Myocyte (in vitro differentiated cells): ENCODE results near the gene TRIM37. TPM values are rescaled to one million over a fixed set of nuclear protein-coding genes. Genes with fewer than 3 reads are reported as not detected.
A peak's percentile ranks its signal among the peaks of the same experiment; 100 is the strongest.
"Not testable (repeated sequence)": the region's sequence is repeated elsewhere in the genome, so short reads cannot be mapped to it uniquely, and the experiment has no call there.

Source experiments
- DNase-seq: peaks from one replicate; pipeline ENCODE4 v3.0.0-alpha.2; 2012; ENCODE audit warnings: low read depth
- total RNA-seq: library from RNA; depleted of rRNA; stranded (reverse); fragments of >200 nt; gene quantifications from 2 replicates; pipeline ENCODE4 v1.2.3, GENCODE V29; 2014

TRIM37 gene
- total RNA-seq, 1 donor from 2014 or later, result 75.0 TPM

GRCh38 chr17:58997756-58998553 is 108.7 kb downstream of the TRIM37 start:
- no peak for DNase-seq

DNA sequence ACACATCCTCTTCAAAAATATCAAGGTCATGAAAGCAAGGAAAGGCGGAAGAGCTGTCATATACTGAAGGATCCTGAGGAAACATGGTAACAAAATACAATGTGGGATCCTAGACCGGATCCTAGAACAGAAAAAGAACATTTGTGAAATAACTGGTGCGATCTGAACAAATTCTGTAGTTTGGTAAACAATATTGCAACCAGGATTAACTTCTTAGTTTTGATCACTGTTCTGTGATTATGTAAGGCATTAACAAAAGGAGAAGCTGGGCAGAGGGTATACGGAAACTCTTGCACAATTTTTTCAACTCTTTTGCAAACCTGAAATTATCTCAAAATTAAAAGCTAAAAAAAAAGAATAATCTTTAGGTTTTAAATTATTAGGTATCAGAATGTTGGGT is 109.7 kb downstream of the TRIM37 start:
- no peak for DNase-seq

DNA sequence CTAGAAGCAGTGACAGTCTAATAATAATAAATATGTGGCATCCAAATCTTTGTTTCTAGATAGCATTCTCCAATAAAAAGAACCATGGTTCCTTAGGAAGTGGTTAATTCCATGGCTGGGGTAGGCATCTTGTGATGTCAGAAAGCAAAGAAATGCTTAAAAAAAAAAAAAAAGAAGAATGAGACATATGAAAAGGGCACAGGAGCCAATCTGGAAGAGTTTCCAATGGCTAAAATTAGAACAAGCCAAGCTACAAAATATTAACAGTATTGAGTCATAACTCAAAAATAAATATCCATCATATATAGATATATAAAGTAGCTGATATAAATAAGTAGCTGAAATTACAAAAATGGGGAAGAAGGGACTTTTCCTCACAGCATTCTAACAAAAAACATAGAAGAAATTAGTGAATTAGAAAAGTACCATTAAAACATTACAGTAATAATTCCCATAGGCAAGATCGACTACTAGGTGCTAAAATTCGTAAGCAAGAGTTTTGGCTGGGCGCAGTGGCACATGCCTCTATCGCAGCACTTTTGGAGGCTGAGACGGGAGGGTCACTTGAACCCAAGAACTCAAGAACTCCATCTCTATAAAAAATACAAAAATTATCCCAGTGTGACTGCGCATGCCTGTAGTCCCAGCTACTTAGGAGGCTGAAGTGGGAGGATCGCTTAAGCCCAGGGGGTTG is 111.3 kb downstream of the TRIM37 start:
- DNase-seq, result no peak

DNA sequence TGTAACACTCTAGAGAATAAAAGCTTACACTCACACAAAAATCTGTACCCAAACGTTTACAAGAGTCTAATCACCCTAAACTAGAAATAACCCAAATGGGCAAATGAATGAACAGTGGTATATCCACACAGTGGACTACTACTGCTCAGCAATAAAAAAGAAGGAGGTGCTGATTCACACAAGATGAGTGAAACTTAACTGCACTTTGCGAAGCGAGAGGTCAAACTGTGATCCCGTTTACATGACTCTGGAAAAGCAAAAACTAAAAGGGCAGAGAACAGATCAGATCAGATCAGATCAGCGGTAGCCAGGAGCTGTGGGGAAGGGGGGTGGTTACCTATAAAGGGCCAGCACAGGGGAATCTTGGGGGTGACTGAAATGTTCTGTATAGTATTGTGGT is 113.4 kb downstream of the TRIM37 start:
- DNase-seq, result no peak

GRCh38 chr17:58991718-58992331 is 114.9 kb downstream of the TRIM37 start:
- DNase-seq, result peak; percentile 52

- DNase-seq, result no peak
Observed at GRCh38 chr17:58989629-58990028, 117.1 kb downstream of the TRIM37 start.

DNA sequence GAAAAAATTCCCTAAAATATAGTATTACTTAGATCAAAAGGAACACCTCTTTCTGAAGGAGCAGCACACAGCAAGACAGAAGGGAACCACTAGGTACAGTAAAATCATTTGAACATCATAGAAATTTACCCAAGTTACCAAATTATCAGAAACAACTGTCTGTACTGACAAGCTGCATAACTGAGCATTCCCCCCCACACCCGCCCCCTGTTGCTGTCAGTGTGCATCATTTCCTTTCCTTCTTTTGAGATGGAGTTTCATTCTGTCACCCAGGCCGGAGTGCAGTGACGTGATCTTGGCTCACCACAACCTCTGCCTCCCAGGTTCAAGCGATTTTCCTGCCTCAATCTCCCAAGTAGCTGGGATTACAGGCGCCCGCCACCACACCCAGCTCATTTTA is 120.7 kb downstream of the TRIM37 start:
- no peak for DNase-seq

GRCh38 chr17:58985367-58985766 is 121.3 kb downstream of the TRIM37 start:
- no peak for DNase-seq

DNA sequence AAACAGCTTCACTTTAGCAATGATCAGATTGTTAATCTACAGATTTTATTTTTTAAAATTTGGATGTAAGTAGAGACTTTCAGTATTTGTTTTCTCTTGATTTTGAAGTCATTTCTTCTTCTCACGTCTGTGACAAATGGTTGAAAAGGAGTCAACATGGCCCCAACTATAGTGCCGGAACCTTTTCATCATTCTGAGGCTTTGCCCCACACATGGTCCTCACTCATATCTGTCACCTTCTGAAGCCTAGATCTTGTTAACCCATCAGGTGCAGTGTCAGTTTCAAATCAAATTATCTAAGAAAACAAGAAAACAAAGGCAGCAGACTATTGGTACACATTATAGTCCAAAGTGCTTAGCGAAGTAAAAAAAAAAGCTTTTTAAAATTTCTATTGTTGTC is 124.1 kb downstream of the TRIM37 start:
- DNase-seq, result no peak

- no peak for DNase-seq
Observed at GRCh38 chr17:58980706-58981481, 125.8 kb downstream of the TRIM37 start.

DNA sequence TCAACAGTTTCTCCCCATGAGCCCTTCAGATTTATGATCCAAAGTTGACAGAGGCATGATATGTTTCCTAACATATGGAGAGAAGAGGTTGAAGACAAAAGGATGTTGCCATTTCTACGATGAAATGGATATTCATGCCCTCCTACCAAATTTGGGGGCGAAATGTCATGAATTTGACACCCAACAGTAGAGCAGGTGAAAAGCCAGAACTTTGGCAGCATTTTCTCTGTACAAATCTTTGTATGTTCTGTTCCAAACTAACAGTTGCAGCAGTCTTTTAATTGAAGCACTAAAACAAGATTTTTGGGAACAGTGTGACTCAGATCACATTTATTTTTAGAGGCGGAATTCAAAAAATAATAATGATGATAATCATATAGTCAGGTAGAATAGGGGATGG is 130.1 kb downstream of the TRIM37 start:
- DNase-seq, result no peak

DNA sequence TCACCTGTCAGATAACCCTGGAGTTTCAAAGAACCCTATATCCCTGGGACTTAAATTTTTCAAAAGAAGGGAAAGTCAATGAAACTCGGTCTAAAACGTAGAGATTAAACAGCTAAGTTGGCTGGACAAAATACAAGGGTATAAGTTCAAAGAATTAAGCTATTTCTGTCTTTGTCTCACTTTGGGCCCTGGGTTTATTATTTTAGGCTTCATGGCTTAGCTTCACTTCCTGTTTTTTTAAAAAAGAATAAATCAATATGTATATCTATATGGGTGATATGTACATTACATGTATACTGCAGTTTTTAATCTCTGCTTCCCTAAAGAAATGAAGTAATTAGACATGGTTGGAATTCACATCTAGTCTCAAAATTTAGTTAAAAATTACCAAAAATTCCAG is 132.3 kb downstream of the TRIM37 start:
- DNase-seq, result no peak

- DNase-seq, result peak; percentile 50
Observed at GRCh38 chr17:58970609-58971450, 135.8 kb downstream of the TRIM37 start.

DNA sequence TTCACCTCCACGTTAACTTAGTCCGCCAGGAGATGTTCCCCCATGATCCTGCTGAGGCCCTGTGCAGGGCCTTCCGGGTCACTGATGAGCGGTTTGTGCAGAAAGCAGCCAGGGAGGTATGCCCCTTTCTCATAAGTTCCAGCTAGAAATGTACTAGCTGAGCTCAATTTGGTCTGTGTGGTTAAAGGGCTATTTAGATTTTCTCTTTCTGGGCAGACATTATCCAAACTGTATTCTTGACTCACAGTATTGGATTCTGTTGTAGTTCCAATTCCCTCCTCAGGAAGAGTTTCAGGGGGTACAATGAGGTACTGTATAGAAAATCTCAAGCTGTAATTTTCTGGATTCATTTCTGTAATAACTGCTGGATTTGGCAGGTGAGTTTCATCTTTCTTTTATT is 137.1 kb downstream of the TRIM37 start:
- DNase-seq, result no peak

- peak; percentile 24 for DNase-seq
Observed at GRCh38 chr17:58969156-58969555, 137.5 kb downstream of the TRIM37 start.

GRCh38 chr17:58968426-58969061 is 138.1 kb downstream of the TRIM37 start:
- peak; percentile 72 for DNase-seq

GRCh38 chr17:58966208-58966607 is 140.5 kb downstream of the TRIM37 start:
- no peak for DNase-seq

- DNase-seq, result peak; percentile 36
Observed at GRCh38 chr17:58965221-58965620, 141.5 kb downstream of the TRIM37 start.

- peak; percentile 43 for DNase-seq
Observed at GRCh38 chr17:58960068-58960467, 146.6 kb downstream of the TRIM37 start.

- not testable (repeated sequence) for DNase-seq
Observed at GRCh38 chr17:58957725-58958073, 149.0 kb downstream of the TRIM37 start.
